Left ventricle myocardium inferior (tissue), 1 donor: ENCODE results near the gene PRMT6. TPM values are rescaled to one million over a fixed set of nuclear protein-coding genes. Genes with fewer than 3 reads are reported as not detected.
"Not testable (repeated sequence)": the region's sequence is repeated elsewhere in the genome, so short reads cannot be mapped to it uniquely, and the experiment has no call there.

ENCODE experiments used
- DNase-seq: peaks from one replicate; pipeline ENCODE4 v3.0.0-alpha.2; 2020
- H3K27ac ChIP-seq: fragments of 200-600 bp; replicated peaks from 2 replicates; pipeline ENCODE4 v1.8.0; 2021
- H3K27me3 ChIP-seq: fragments of 200-600 bp; 2 replicates; pipeline ENCODE4 v1.8.0; 2021; ENCODE audit warnings: low read depth
- H3K36me3 ChIP-seq: fragments of 200-600 bp; 2 replicates; pipeline ENCODE4 v1.8.0; 2021
- H3K4me1 ChIP-seq: fragments of 200-600 bp; 2 replicates; pipeline ENCODE4 v1.8.0; 2021
- H3K4me3 ChIP-seq: fragments of 200-600 bp; 2 replicates; pipeline ENCODE4 v1.8.0; 2021; ENCODE audit warnings: mild to moderate bottlenecking, moderate library complexity
- H3K9me3 ChIP-seq: fragments of 200-600 bp; replicated peaks from 2 replicates; pipeline ENCODE4 v1.8.0; 2021
- CTCF ChIP-seq: fragments of 200-600 bp; IDR thresholded peaks from 2 replicates; pipeline ENCODE4 v1.8.0; 2021; ENCODE audit warnings: antibody characterized with exemption, mild to moderate bottlenecking, borderline replicate concordance
- intact Hi-C: fragments of 100-400 bp; cut with micrococcal nuclease; formaldehyde crosslinking; loops from one replicate; pipeline ENCODE4 v1.11.0; 2022
- total RNA-seq: library from RNA; stranded (reverse); fragmentation: NEBNext Ultra II Directional; extraction: Animal tissue kit (Norgen Biotek cat#: 25700); gene quantifications from one replicate; pipeline ENCODE4 v1.2.1, GENCODE V29; 2021
- donor health status: DM: no; HTN: yes; CAD: no; lungs with severe emphysema.

Gene PRMT6
- total RNA-seq, 1 donor from 2014 or later, result 4.1 TPM

- Histone ChIP-seq H3K36me3 (no peaks in the 10 kb centered on the region), H3K27me3 (no peaks in the 10 kb centered on the region), H3K9me3 (no peaks in the 10 kb centered on the region), H3K4me3 (no peak overlapping the region), H3K27ac (no peak overlapping the region), H3K4me1 (no peaks in the 10 kb centered on the region)
- no peak for TF ChIP-seq CTCF
- intact Hi-C loops, result no loop called here
- DNase-seq, result no peak
Measured at GRCh38 chr1:107019166-107019565, 37.3 kb upstream of the PRMT6 start.

- H3K4me3 ChIP-seq, H3K27me3 ChIP-seq, DNase-seq, intact Hi-C loops, H3K27ac ChIP-seq, H3K36me3 ChIP-seq, H3K9me3 ChIP-seq, H3K4me1 ChIP-seq: not testable (repeated sequence)
Measured at GRCh38 chr1:107038874-107039273, 17.6 kb upstream of the PRMT6 start.

GRCh38 chr1:107044310-107045220 is 11.9 kb upstream of the PRMT6 start:
- H3K36me3 ChIP-seq, H3K27me3 ChIP-seq, intact Hi-C loops, H3K4me1 ChIP-seq, H3K9me3 ChIP-seq, H3K4me3 ChIP-seq, DNase-seq, H3K27ac ChIP-seq: not testable (repeated sequence)

- TF ChIP-seq CTCF, result no peak
- Histone ChIP-seq H3K36me3 (no peaks in the 10 kb centered on the region), H3K4me3 (no peak overlapping the region), H3K9me3 (peaks cover 8% of the 10 kb centered on the region), H3K27ac (no peak overlapping the region), H3K4me1 (no peaks in the 10 kb centered on the region), H3K27me3 (no peaks in the 10 kb centered on the region)
- intact Hi-C loops, result no loop called here
- no peak for DNase-seq
Measured at GRCh38 chr1:107047602-107048001, 8.9 kb upstream of the PRMT6 start.

- Histone ChIP-seq H3K36me3 (no peaks in the 10 kb centered on the region), H3K27ac (no peak overlapping the region), H3K4me3 (no peak overlapping the region), H3K4me1 (no peaks in the 10 kb centered on the region), H3K27me3 (no peaks in the 10 kb centered on the region), H3K9me3 (peaks cover 8% of the 10 kb centered on the region)
- no peak for DNase-seq
- intact Hi-C loops, result no loop called here
- TF ChIP-seq CTCF, result no peak
Measured at GRCh38 chr1:107048241-107048640, 8.2 kb upstream of the PRMT6 start.

GRCh38 chr1:107051266-107051665 is 5.2 kb upstream of the PRMT6 start:
- no peak overlapping the region for H3K4me3 ChIP-seq
- TF ChIP-seq CTCF, result no peak
- peaks cover 4% of the 10 kb centered on the region for H3K4me1 ChIP-seq
- no peaks in the 10 kb centered on the region for H3K27me3 ChIP-seq
- no peak overlapping the region for H3K27ac ChIP-seq
- H3K9me3 ChIP-seq, result peaks cover 8% of the 10 kb centered on the region
- DNase-seq, result no peak
- intact Hi-C loops, result no loop called here
- no peaks in the 10 kb centered on the region for H3K36me3 ChIP-seq

GRCh38 chr1:107055919-107056425 is 502 bp upstream of the PRMT6 start:
- H3K36me3 ChIP-seq, intact Hi-C loops, DNase-seq, H3K9me3 ChIP-seq, H3K27me3 ChIP-seq: not testable (repeated sequence)
- peak overlapping the region; percentile 89 for H3K27ac ChIP-seq
- H3K4me1 ChIP-seq, result peaks cover 29% of the 10 kb centered on the region
- peak overlapping the region; percentile 89 for H3K4me3 ChIP-seq
